ENCODE measurements around the gene ADGRA3.

DNA sequence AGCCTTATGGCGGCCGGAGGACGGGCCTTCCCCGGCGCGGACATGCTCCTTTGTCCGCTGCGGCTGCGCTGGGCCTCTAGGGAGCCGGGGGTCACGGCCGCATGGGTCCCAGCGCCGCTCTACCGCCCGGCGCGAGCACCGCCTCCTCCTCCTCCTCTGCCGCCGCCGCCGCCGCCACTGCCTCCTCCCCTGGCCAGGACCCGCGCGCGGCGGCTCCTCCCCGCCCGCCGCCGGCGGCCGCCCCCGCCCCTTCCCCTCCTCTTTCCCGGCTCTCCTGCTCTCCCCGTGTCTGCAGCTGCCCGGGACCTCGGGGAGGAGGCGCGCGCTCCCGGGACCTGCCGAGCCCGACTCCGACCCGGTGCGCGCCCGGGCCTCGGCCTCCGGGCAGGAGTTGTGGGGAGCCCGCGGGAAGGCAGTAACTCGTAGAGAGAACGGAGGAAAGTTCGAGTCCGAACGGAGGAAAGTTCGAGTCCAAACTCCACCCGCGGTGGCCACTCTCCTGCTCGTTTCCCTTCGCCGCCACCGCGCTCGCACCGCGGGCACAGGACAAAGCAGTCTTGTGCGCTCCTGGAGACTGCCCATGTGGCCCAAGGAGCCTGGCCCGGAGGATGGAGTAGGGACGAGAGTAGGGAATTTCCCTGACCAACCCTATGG lies at the start of gene ADGRA3:
- TF ChIP-seq POLR2A (IDR thresholded peaks at IDR 0.05): peak in 1 of 2 donors; percentile 43
- TF ChIP-seq CTCF (IDR thresholded peaks at IDR 0.05): no peak

Measured in heart left ventricle (tissue), 13 donors.